Frontal cortex (tissue), 4 donors: ENCODE results near the gene THPO. TPM values are rescaled to one million over a fixed set of nuclear protein-coding genes. Genes with fewer than 3 reads are reported as not detected.

Experiments used
- DNase-seq, 2 donors: peaks; one replicate each; pipeline ENCODE4 v3.0.0; 2012; ENCODE audit warnings: low spot score in 2 of 2
- FAIRE-seq: peaks from 2 replicates; lab custom pipeline; 2012; peaks lifted over from hg19 to GRCh38; lab: Jason Lieb, UNC
- total RNA-seq: library from RNA; depleted of rRNA; stranded (reverse); fragments of >200 nt; gene quantifications from one replicate; pipeline ENCODE4 v1.2.3, GENCODE V29; 2014
- donor health status: control.
- donor health status: control.
- donor health status: control.

Gene THPO
- total RNA-seq, 1 donor from 2014 or later, result 0.41 TPM

DNA sequence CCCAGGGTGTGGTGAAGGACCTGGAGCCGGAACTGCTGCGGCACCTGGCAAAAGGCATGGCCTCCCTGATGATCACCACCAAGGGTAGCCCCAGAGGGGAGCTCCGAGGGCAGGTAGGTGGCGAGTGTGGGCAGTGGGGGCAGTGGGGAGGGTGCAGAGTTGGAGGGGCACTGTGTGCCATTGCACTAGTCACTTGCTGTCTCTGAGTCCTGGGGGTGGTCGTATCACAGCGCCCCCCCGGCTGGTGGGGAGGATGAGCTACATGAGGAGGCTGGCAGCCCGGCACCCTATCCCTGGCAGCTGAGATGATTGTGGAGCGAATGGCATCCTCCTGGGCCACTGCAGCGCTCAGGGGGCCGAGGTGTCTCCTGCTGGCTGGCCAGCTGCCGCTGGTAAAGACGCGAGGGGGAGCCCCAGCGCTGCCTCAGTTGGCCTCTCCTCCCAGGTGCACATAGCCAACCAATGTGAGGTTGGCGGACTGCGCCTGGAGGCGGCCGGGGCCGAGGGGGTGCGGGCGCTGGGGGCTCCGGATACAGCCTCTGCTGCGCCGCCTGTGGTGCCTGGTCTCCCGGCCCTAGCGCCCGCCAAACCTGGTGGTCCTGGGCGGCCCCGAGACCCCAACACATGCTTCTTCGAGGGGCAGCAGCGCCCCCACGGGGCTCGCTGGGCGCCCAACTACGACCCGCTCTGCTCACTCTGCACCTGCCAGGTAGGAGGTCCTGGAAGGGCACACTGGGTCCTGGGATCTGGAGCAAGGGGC, 8.2 kb upstream of the THPO start:
- FAIRE-seq, result no peak

DNA sequence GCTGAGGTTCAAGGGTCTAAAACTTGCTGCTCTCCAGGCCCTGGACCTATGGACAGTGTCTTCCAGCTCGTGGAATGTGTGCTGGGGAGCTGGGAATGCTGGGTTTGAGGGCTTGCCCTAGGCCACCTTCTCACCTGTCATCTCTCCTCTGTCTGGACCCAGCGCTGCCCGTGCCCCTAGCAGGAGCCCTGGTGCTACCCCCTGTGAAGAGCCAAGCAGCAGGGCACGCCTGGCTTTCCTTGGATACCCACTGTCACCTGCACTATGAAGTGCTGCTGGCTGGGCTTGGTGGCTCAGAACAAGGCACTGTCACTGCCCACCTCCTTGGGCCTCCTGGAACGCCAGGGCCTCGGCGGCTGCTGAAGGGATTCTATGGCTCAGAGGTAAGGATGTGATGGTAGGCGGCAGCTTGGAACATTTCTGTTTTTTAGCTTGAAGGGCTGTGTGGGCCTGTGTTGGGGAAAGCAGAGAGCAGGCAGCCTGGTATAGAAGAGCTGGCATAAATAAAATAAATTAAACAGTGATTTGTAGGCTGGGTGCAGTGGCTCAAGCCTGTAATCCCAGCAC, 6.9 kb upstream of the THPO start:
- FAIRE-seq, result no peak
- DNase-seq, result no peak

More for the DNA sequence above, 8.2 kb upstream of the THPO start:
- no peak for DNase-seq

- FAIRE-seq (no peak), DNase-seq (no peak)
These were observed 6.3 kb upstream of the THPO start for GRCh38 chr3:184384342-184384741.

- no peak for DNase-seq
- no peak for FAIRE-seq
These were observed 5.2 kb upstream of the THPO start for GRCh38 chr3:184383033-184383740.

DNA sequence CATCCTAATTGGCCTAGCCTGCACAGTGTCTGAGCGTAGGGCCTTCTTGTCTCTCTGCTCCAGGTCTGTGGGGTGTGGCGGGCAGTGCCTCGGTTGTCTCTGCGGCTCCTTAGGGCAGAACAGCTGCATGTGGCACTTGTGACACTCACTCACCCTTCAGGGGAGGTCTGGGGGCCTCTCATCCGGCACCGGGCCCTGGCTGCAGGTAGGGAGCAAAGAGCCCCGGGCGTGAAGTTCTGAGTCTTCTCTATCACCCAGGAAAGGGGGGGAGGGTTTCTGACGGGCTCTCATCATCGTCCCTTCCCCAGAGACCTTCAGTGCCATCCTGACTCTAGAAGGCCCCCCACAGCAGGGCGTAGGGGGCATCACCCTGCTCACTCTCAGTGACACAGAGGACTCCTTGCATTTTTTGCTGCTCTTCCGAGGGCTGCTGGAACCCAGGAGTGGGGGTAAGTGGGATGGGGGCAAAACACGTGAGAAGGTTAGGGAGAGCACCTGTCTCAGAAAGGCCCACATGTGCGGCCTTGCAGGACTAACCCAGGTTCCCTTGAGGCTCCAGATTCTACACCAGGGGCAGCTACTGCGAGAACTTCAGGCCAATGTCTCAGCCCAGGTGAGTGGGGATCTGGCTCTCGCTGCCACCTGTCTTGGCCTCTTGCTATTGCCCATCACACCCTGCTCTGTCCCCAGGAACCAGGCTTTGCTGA, 4.5 kb upstream of the THPO start:
- no peak for DNase-seq
- FAIRE-seq, result no peak

GRCh38 chr3:184381261-184382224, 3.5 kb upstream of the THPO start:
- FAIRE-seq (no peak), DNase-seq (no peak)

- FAIRE-seq (no peak), DNase-seq (no peak)
These were observed 2.7 kb upstream of the THPO start for GRCh38 chr3:184380627-184381260.

- no peak for FAIRE-seq
These were observed 2.2 kb upstream of the THPO start for GRCh38 chr3:184380185-184380626.

GRCh38 chr3:184379358-184380184, 1.6 kb upstream of the THPO start, which contains the start of gene CHRD:
Gene CHRD (plus strand): TSS chr3:184380054. CDS start chr3:184380319, 265 bp downstream.
- DNase-seq, result no peak
- no peak for FAIRE-seq

More at GRCh38 chr3:184380185-184380626, 2.2 kb upstream of the THPO start:
- DNase-seq, result peak; percentile 88 to 92

GRCh38 chr3:184378651-184379357, 797 bp upstream of the THPO start:
- FAIRE-seq, result no peak
- DNase-seq, result no peak

- FAIRE-seq, result no peak
These were observed 633 bp downstream of the THPO start for GRCh38 chr3:184377374-184377773.

DNA sequence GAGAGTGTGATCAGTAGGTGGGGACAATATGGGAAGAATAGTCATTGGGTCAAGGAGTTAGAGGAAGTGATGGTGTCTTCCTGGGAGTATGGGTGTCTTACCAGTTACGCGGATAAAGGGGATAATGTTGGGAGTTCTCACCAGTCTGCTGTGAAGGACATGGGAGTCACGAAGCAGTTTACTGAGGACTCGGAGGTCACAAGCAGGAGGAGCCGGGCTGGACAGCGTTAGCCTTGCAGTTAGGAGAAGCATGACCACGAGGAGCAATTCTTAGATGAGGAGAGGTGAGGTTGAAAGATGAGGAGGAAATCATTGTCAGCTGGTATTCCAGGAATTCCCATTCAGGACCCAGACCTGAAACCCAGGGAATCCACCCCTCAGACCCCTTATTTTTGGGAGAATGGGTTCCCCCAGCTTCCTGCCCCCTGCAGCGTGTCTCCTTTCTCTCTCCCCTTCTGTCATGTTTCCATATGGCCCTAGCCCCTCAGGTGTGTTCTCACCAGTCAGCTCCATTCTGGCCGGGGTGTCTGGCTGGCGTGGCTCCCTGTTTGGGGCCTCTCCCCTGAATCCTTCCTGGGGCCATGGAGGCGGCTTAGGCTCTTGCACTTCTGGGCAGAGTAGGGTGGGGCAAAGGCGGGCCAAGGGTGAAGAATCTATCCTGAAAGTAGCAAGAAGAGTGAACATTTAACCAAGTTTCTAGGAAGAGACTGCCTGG, 2.1 kb downstream of the THPO start:
- FAIRE-seq (no peak), DNase-seq (no peak)

More at GRCh38 chr3:184377374-184377773, 633 bp downstream of the THPO start:
- DNase-seq, result no peak

- FAIRE-seq (no peak), DNase-seq (no peak)
These were observed 4.6 kb downstream of the THPO start for GRCh38 chr3:184373422-184373821.

GRCh38 chr3:184372911-184373310, 5.1 kb downstream of the THPO start:
- FAIRE-seq, result no peak
- no peak for DNase-seq

DNA sequence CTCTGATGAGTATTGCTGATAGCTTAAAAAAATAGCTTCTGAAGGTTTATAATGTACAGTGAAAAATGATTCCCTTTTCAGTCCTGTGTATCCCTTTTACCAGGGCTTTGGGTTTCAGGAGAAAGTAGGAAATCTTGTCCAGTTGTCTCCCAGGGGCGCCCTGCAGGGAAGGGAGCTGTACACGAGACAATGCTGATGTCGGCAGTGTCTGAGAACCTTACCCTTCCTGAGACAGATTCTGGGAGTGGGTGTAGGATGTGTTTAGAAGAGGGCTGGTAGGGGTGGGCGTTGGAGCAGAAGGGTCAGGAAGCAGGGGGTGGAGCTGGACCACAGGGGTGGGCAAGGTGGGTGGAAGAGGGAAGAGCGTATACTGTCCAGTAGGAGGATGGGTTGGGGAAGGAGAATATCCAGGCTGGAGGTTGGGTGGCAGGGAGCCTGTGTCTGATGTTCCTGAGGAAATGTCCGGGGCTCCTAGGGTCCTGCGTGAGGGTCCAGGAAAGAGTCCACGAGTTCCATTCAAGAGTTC, 5.6 kb downstream of the THPO start:
- no peak for FAIRE-seq

DNA sequence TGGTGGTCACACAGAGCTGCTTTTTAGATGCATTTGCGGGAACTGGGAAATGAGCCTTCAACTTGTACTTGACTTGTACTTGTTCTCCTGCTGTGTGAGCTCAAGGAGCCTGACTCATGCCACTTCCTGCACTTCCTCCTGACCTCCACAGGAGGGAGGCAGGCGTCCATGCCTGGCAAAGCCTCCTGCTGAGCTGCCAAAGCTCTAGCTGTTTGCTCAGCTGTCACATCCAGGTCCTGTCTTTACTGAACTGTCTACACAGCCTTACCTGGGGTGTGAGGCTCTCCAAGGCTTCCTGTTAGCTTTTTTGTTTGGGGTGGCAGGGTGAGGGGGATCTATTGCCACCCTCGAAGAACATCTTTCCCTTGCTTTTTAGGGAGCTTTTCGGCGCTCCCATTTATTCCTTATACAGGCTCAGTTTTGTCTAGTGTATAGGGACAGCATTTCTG, 6.4 kb downstream of the THPO start:
- FAIRE-seq (no peak), DNase-seq (peak; percentile 71 to 87)

More for the DNA sequence above, 5.6 kb downstream of the THPO start:
- DNase-seq, result no peak
